UCSD-AML1 (cell line): ENCODE results near the gene DDX60.
"Not testable (repeated sequence)": the region's sequence is repeated elsewhere in the genome, so short reads cannot be mapped to it uniquely, and the experiment has no call there.

ENCODE experiments used
- DNase-seq: peaks from one replicate; lab custom pipeline; 2025; ENCODE audit not compliant: unreplicated experiment; lab: John Stamatoyannopoulos, UW

Gene DDX60

DNA sequence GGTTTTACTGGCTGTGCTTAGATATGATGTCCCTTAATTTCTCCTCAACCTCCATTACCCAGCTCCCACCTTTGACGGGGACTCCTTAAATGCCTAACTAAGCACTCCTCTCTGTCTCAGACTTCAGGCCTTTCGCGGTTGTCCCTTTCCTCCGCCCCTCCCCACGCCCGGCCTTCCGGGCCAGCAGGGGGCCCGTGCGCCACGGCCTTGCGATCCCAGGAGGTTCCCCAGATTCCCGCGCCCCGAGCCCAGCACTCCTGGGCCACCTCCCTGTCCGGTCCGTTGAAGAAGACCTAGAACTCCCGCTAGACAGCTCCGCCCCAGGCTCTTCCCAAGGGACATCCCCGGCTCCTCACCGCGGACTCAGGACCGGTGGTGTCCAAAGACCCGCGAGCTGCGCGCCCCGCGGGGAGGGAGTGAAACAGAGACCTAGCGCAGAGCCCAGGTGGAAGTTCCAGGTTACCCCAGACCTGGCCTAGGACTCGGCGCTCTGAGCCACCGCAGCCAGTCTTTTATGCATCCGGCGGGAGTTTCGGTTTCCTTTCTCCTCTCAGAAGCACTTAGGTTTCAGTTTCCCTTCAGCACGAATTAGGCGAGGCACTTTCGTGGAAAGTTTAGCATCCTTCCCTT lies at the start of gene DDX60:
TSS of gene DDX60 (minus strand) at position 487 of the 630 bp plus-strand sequence. CDS start 7,493 bp downstream, outside the sequence.
- peak; percentile 86 for DNase-seq

GRCh38 chr4:168367065-168367464 lies 48.5 kb upstream of the DDX60 start:
- DNase-seq: no peak

GRCh38 chr4:168362025-168362401 lies 43.5 kb upstream of the DDX60 start:
- no peak for DNase-seq

GRCh38 chr4:168361365-168362024 lies 42.9 kb upstream of the DDX60 start:
- no peak for DNase-seq

DNA sequence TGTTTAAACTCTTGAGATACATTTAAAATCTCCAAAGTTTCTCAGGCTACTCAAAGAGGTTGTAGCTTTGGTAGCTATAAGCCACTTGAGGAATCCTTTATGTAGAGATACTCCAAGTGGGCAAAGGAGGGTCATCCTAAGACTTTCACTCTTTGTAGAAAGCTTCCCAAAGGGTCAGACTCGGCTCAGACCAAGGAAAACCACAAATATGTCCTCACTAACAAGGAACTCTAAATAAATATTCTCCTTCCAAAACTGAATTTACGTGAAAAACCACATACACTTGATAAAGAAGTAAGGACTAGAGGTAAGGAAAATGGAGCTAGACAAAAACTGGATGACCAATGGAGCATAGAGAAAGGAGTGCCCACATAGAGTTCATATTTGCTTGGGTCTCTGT lies 41.7 kb upstream of the DDX60 start:
- DNase-seq: no peak

GRCh38 chr4:168357941-168358340 lies 39.4 kb upstream of the DDX60 start:
- no peak for DNase-seq

GRCh38 chr4:168353746-168354145 lies 35.2 kb upstream of the DDX60 start:
- no peak for DNase-seq

GRCh38 chr4:168337550-168337940 lies 19.0 kb upstream of the DDX60 start:
- no peak for DNase-seq

DNA sequence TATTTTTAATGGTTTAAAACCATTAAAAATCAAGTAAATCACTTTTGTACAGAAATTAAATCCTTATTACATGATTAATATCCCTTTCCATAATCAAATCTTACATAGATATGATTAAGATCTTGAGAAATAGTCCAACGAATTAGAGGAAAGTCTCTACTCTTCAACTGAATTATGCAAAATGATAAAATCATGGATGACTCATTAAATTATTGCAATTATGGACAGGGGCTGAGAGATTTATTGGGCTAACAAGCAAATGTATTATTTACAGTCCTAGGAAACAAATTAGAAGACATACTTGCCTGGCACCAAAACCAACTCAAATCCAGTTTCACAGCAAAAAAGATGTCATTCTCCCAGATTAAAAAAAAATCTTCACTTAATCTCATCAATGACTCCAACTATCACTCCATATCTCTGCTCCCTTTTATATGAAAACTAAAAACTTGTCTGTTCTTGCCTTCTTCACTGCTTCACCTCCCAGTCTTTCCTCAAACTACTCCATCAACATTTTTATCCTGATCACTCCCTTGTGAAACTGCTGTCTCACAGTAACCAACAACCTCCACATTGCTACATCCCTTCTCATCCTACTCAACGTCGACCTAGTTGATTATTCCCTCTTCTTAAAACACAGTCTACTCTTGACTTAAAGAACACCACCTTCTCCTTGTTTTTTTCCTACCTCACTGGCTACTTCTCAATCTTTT lies 18.4 kb upstream of the DDX60 start:
- no peak for DNase-seq

DNA sequence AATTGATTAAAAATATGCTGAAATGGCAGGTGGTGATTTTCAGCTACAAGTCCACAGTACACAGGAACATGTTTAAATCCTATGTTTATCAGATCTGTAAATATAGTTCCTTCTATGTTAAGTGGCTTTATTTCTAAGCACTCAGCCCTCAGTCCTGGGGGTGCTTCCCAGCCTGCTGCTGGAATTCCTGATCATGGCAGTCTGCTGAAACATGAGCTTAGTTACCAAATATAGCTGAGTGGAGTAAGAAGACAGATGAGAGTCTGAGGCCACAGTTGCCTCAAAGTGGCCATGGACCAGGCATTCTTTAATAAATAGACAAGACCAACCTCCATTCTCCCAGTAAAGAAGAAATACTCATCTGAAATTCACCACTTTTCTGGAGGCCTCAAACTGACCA lies 17.1 kb upstream of the DDX60 start:
- DNase-seq: no peak

DNA sequence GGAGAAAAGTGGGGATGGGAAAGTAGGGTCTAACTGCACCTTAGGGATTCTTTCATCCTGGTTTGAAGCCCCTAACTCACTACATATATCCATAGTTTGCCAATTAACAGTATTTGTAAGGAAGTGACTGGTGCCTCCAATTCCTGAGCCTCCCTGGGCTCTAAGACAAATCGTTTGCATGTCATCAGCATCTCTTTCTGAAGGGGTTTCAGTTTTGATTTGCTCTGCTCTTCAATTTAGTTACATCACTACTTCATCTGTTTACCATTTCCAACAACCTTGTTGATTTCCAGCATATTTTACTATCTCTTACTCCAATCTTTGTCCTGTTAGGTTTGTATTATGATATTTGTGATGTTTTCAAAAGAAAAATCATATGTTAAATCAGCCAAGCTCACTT lies 15.5 kb upstream of the DDX60 start:
- no peak for DNase-seq

GRCh38 chr4:168330575-168330974 lies 12.0 kb upstream of the DDX60 start:
- not testable (repeated sequence) for DNase-seq

- no peak for DNase-seq
Measured at GRCh38 chr4:168325591-168325990, 7.0 kb upstream of the DDX60 start.

- no peak for DNase-seq
Measured at GRCh38 chr4:168321006-168321405, 2.5 kb upstream of the DDX60 start.

DNA sequence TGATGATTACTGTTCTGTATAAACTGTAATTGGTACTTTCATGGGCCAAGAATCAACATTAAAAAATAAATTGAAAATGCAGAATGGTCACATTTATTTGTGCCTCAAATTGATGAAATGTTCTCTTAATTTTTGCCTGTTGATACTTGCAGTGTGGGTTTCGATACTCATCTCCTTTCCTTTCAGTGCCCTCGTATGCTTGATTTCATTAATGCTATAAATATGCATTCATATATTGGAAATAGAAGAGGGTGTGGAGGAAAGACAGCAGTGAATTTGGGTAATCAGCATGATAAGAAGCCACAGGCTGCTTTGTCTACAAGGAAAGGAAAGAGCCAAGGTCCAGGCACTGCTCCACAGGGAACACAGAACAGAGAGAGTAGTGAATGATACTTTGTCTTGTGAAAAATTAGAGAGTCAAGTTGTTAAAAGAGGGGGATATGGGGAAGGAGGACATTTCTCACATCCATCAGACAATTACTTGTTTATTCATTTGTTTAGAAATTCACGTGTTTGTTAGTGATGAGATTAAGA lies 1.0 kb upstream of the DDX60 start:
- DNase-seq: no peak

DNA sequence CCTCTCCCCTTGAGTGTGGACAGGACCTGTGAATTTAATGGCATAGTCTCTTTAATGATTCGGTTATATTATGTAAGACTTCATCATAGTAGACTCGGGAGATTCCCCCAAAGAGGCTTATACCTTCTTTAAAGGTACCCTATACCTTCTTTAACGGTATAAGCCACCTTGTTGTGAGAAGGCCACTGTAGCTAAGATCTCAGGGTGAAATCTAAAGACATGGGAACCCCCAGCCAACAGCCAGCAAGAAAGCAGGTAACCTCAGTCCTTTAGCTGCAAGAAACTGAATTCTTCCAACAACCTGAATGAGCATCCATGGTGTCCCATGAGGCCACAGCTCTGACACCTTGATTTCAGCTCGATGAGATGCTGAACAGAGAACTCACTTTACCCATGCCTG lies 931 bp downstream of the DDX60 start:
- DNase-seq: no peak

- no peak for DNase-seq
Measured at GRCh38 chr4:168309781-168310180, 8.8 kb downstream of the DDX60 start.

GRCh38 chr4:168308912-168309311 lies 9.6 kb downstream of the DDX60 start:
- DNase-seq: no peak

GRCh38 chr4:168306476-168306875 lies 12.1 kb downstream of the DDX60 start:
- DNase-seq: no peak

GRCh38 chr4:168304744-168305459 lies 13.7 kb downstream of the DDX60 start:
- DNase-seq: no peak

- not testable (repeated sequence) for DNase-seq
Measured at GRCh38 chr4:168303430-168303829, 15.1 kb downstream of the DDX60 start.
